MM.1S (cell line): Measurements from ENCODE around the gene SEC14L2.

ENCODE experiments used
- DNase-seq: peaks from one replicate; pipeline ENCODE4 v3.0.0-alpha.2; 2015
- H2AFZ ChIP-seq: fragments of 300-600 bp; sonication (generic); 2 replicates; pipeline ENCODE4 v1.6.0; 2016; ENCODE audit warnings: antibody characterized with exemption, low read length
- H3F3A ChIP-seq: fragments of 300-600 bp; sonication (generic); 2 replicates; pipeline ENCODE4 v1.6.1; 2016; ENCODE audit warnings: mild to moderate bottlenecking, antibody characterized with exemption, low read length, moderate library complexity, mixed read lengths; ENCODE audit not compliant: insufficient read depth
- H3K27ac ChIP-seq: fragments of 300-600 bp; sonication (generic); 2 replicates; pipeline ENCODE4 v1.5.1; 2016; ENCODE audit warnings: mild to moderate bottlenecking, low read length
- H3K27me3 ChIP-seq: fragments of 300-600 bp; sonication (generic); replicated peaks from 2 replicates; pipeline ENCODE4 v1.6.0; 2016; ENCODE audit warnings: low read length; ENCODE audit not compliant: insufficient read depth
- H3K36me3 ChIP-seq: fragments of 300-600 bp; sonication (generic); replicated peaks from 2 replicates; pipeline ENCODE4 v1.6.1; 2016; ENCODE audit warnings: mild to moderate bottlenecking, low read length, mixed read lengths; ENCODE audit not compliant: insufficient read depth
- H3K4me1 ChIP-seq: fragments of 300-600 bp; sonication (generic); 2 replicates; pipeline ENCODE4 v1.6.1; 2016; ENCODE audit warnings: low read length, mixed read lengths
- H3K4me2 ChIP-seq: fragments of 300-600 bp; sonication (generic); 2 replicates; pipeline ENCODE4 v1.6.0; 2016; ENCODE audit warnings: low read depth, low read length
- H3K4me3 ChIP-seq: fragments of 300-600 bp; sonication (generic); 2 replicates; pipeline ENCODE4 v1.5.1; 2016; ENCODE audit warnings: low read length, mixed read lengths
- H3K79me2 ChIP-seq: fragments of 300-600 bp; sonication (generic); 2 replicates; pipeline ENCODE4 v1.6.1; 2016; ENCODE audit warnings: mixed run types, low read length, mixed read lengths
- H3K9ac ChIP-seq: fragments of 300-600 bp; sonication (generic); 2 replicates; pipeline ENCODE4 v1.6.1; 2016; ENCODE audit warnings: low read length, mixed read lengths
- H3K9me2 ChIP-seq: fragments of 300-600 bp; sonication (generic); replicated peaks from 2 replicates; pipeline ENCODE4 v1.6.1; 2016; ENCODE audit warnings: mild to moderate bottlenecking, low read length, mixed read lengths; ENCODE audit not compliant: insufficient read depth
- H3K9me3 ChIP-seq: fragments of 300-600 bp; sonication (generic); replicated peaks from 2 replicates; pipeline ENCODE4 v1.6.1; 2016; ENCODE audit warnings: mild to moderate bottlenecking, low read length, mixed read lengths; ENCODE audit not compliant: insufficient read depth
- H4K20me1 ChIP-seq: fragments of 300-600 bp; sonication (generic); 2 replicates; pipeline ENCODE4 v1.6.1; 2016; ENCODE audit warnings: mild to moderate bottlenecking, low read length, moderate library complexity, mixed read lengths; ENCODE audit not compliant: insufficient read depth
- EZH2 ChIP-seq: fragments of 300-600 bp; sonication (generic); optimal IDR thresholded peaks from 2 replicates; pipeline ENCODE3; 2017; ENCODE audit warnings: low read depth, mild to moderate bottlenecking, antibody characterized with exemption, low read length, mixed read lengths
- EZH2phosphoT487 ChIP-seq: fragments of 300-600 bp; sonication (generic); IDR thresholded peaks from 2 replicates; pipeline ENCODE4 v1.6.1; 2018; ENCODE audit warnings: antibody characterized with exemption, low read length
- TF ChIP-seq, protein P1 (sequence below): fragments of 300-600 bp; sonication (generic); IDR thresholded peaks from 2 replicates; pipeline ENCODE4 v1.5.1; 2016; ENCODE audit warnings: antibody characterized with exemption, low read length, mixed read lengths

SEC14L2 gene

DNA sequence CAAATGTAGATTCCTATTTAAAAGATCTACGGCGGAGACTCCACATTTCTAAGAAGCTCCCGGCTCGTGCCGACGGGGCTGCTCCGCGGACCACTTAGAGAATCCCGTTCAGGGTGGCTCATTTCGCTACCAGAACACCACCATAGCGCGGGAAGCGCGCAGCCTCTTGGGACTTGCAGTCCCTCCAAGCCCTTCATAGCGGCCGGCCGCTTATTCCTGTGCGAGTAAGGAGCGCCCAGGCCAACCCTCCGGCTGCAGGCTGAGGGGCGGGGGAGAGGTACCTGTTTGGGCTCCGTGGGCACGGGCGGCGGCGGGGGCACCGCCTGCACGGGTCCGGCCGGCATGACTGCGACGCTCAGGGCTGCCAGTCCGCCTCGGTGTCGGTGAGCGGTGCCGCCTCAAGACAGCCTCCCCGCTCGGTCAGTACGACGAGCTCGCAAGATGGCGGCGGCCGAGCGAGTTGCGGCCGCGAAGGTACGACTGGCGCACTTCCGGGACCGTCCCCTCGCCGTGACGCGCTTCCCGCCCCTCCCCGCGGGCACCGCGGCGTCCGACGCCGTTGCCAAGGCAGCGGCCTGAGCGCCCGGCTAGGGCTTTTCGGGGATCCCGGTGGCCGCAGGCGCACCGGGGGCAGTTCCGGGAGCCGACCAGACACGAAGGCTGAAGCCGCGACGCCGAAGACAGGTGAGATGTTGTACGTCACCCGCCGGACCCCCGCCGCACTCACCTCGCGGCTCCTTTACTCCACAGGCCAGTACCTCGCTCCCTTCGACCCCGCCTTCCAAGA is 40.2 kb upstream of the SEC14L2 start, which contains the start of the genes CCDC157 and SF3A1:
CCDC157 (plus strand) TSS at position 559 of the 787 bp plus-strand sequence. CDS start 8,994 bp downstream, outside the sequence.
SF3A1 (minus strand) TSS at position 446 of the 787 bp plus-strand sequence; CDS start at position 344, 102 bp downstream.
- H2AFZ ChIP-seq = peak within 1 kb of the TSS; percentile 57

DNA sequence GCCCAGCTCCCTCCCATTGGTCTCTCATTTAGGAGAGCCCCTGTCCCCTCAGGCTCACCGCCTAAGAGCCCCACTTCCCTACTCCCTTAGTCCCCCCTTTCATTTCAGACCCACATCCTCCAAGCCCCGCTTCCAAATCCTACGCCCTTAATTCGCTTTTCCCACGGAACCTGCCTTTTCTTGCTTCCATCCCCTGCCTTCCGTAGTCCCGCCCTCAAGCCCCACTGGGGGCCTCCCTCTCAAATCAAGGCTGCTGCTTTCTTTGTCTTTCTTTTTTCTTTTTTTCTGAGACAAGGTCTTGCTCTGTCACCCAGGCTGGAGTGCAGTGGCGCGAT is 39.6 kb upstream of the SEC14L2 start:
- Histone ChIP-seq H2AFZ (peak overlapping the region; percentile 37; the same call in 1 of the 2 replicates), H3K9me3 (no peaks in the 10 kb centered on the region), H3K27ac (peak overlapping the region; percentile 88; the same call in 1 of the 2 replicates), H3K4me2 (peak overlapping the region; percentile 87), H3F3A (no peaks in the 10 kb centered on the region), H3K27me3 (no peaks in the 10 kb centered on the region), H3K9me2 (no peaks in the 10 kb centered on the region), H3K4me1 (peaks cover 5% of the 10 kb centered on the region; the same call in 1 of the 2 replicates), H4K20me1 (no peaks in the 10 kb centered on the region), H3K4me3 (peak overlapping the region; percentile 94), H3K79me2 (peaks cover 42% of the 10 kb centered on the region), H3K9ac (peak overlapping the region; percentile 98), H3K36me3 (0 out of 2 replicates have a peak, but pooled peaks cover 5% of the 10 kb centered on the region)
- TF ChIP-seq EZH2phosphoT487 = no peak
- TF ChIP-seq, protein P1, sequence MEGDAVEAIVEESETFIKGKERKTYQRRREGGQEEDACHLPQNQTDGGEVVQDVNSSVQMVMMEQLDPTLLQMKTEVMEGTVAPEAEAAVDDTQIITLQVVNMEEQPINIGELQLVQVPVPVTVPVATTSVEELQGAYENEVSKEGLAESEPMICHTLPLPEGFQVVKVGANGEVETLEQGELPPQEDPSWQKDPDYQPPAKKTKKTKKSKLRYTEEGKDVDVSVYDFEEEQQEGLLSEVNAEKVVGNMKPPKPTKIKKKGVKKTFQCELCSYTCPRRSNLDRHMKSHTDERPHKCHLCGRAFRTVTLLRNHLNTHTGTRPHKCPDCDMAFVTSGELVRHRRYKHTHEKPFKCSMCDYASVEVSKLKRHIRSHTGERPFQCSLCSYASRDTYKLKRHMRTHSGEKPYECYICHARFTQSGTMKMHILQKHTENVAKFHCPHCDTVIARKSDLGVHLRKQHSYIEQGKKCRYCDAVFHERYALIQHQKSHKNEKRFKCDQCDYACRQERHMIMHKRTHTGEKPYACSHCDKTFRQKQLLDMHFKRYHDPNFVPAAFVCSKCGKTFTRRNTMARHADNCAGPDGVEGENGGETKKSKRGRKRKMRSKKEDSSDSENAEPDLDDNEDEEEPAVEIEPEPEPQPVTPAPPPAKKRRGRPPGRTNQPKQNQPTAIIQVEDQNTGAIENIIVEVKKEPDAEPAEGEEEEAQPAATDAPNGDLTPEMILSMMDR = no peak
- TF ChIP-seq EZH2 = no peak
- DNase-seq = no peak

More for the DNA sequence above, 40.2 kb upstream of the SEC14L2 start, which contains the start of the genes CCDC157 and SF3A1:
- H3K4me1 ChIP-seq = peaks cover 5% of the 10 kb centered on the region; the same call in 1 of the 2 replicates
- H3F3A ChIP-seq = no peaks in the 10 kb centered on the region
- TF ChIP-seq EZH2 = no peak
- TF ChIP-seq, protein P1 = no peak
- TF ChIP-seq EZH2phosphoT487 = no peak
- peak within 1 kb of the TSS; percentile 94 for H3K4me3 ChIP-seq
- peak within 1 kb of the TSS; percentile 98 for H3K9ac ChIP-seq
- H3K36me3 ChIP-seq = 0 out of 2 replicates have a peak, but pooled peaks cover 5% of the 10 kb centered on the region
- DNase-seq = peak; percentile 93
- H3K27ac ChIP-seq = peak within 1 kb of the TSS; percentile 88
- H3K9me2 ChIP-seq = no peaks in the 10 kb centered on the region
- H3K79me2 ChIP-seq = peaks cover 47% of the 10 kb centered on the region
- H3K9me3 ChIP-seq = no peaks in the 10 kb centered on the region
- no peaks in the 10 kb centered on the region for H3K27me3 ChIP-seq
- H4K20me1 ChIP-seq = no peaks in the 10 kb centered on the region
- H3K4me2 ChIP-seq = peak within 1 kb of the TSS; percentile 94

- Histone ChIP-seq H3F3A (no peaks in the 10 kb centered on the region), H3K4me2 (peak overlapping the region; percentile 87; the same call in 1 of the 2 replicates), H3K9me3 (no peaks in the 10 kb centered on the region), H3K4me3 (no peak overlapping the region), H3K27me3 (no peaks in the 10 kb centered on the region), H3K79me2 (peaks cover 36% of the 10 kb centered on the region), H4K20me1 (no peaks in the 10 kb centered on the region), H3K36me3 (0 out of 2 replicates have a peak, but pooled peaks cover under 1% of the 10 kb centered on the region), H3K4me1 (peaks cover 5% of the 10 kb centered on the region; the same call in 1 of the 2 replicates), H3K9ac (no peak overlapping the region), H3K27ac (no peak overlapping the region), H2AFZ (no peak overlapping the region), H3K9me2 (no peaks in the 10 kb centered on the region)
- TF ChIP-seq, protein P1 = no peak
- TF ChIP-seq EZH2phosphoT487 (no peak), EZH2 (no peak)
- DNase-seq = no peak
Observed at GRCh38 chr22:30357650-30358215, 39.1 kb upstream of the SEC14L2 start.
